ENCODE measurements around the gene PDSS2.

DNA sequence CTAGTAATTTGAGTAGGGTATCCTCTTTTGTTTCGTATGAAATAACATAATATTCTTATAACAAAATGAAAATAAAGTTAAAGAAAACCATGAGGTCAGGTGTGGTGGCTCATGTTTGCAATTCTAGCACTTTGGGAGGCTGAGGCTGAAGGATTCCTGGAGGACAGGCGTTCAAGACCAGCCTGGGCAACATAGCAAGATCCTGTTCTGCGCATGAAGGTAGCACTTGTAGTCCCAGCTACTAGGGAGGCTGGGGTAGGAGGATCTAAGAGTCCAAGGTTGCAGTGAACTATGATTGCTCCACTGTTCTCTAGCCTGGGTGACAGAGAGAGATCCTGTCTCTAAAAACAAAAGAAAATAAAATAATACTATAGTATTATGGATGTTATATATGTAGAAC, 145.6 kb downstream of the PDSS2 start:
- TF ChIP-seq CTCF (IDR thresholded peaks at IDR 0.05; ENCODE audit: control extremely low read depth in 1 of 3, insufficient read depth in 1 of 3, low read depth in 1 of 3, low read length in 3 of 3) (no peak), POLR2A (IDR thresholded peaks at IDR 0.05; ENCODE audit: control extremely low read depth in 1 of 2, low read depth in 2 of 2, low read length in 2 of 2) (no peak), GABPA (IDR thresholded peaks at IDR 0.05; ENCODE audit: borderline replicate concordance, insufficient read depth, low read length) (no peak), POU5F1 (IDR thresholded peaks at IDR 0.05; ENCODE audit: low read depth, low read length) (no peak), MAFK (IDR thresholded peaks at IDR 0.05; ENCODE audit: low read depth, low read length) (no peak)
- TF ChIP-seq, protein P1, sequence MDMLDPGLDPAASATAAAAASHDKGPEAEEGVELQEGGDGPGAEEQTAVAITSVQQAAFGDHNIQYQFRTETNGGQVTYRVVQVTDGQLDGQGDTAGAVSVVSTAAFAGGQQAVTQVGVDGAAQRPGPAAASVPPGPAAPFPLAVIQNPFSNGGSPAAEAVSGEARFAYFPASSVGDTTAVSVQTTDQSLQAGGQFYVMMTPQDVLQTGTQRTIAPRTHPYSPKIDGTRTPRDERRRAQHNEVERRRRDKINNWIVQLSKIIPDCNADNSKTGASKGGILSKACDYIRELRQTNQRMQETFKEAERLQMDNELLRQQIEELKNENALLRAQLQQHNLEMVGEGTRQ (IDR thresholded peaks at IDR 0.05; ENCODE audit: low read length), result no peak
